Muscle of back (tissue), 11 donors: Measurements from ENCODE around the gene FNDC1. TPM values are rescaled to one million over a fixed set of nuclear protein-coding genes. Genes with fewer than 3 reads are reported as not detected.
"Not testable (repeated sequence)": the region's sequence is repeated elsewhere in the genome, so short reads cannot be mapped to it uniquely, and the experiment has no call there.

Source experiments
- DNase-seq, 3 donors: peaks; one replicate each; pipeline versions ENCODE4 v3.0.0 to v3.0.0-alpha.2; 2013
- polyA plus RNA-seq, 10 donors: library from polyadenylated mRNA; unstranded; fragments of 120-200 nt; gene quantifications; one replicate each; pipeline ENCODE4 v1.2.1, GENCODE V29; 2013; ENCODE audit not compliant: insufficient read length in 10 of 10

The FNDC1 gene
- polyA plus RNA-seq, 10 donors = 160 to 549 (median 280) TPM

- DNase-seq = peak in 1 of 3 donors; percentile 40
Observed at GRCh38 chr6:159254186-159254585, 85.0 kb downstream of the FNDC1 start.

- no peak for DNase-seq
Observed at GRCh38 chr6:159255434-159255951, 86.3 kb downstream of the FNDC1 start.

- DNase-seq = no peak
Observed at GRCh38 chr6:159256128-159256527, 86.9 kb downstream of the FNDC1 start.

GRCh38 chr6:159257846-159258245, 88.6 kb downstream of the FNDC1 start:
- no peak for DNase-seq

- peak in 1 of 3 donors; percentile 72 for DNase-seq
Observed at GRCh38 chr6:159259441-159260125, 90.4 kb downstream of the FNDC1 start.

- DNase-seq = peak in 1 of 3 donors; percentile 52
Observed at GRCh38 chr6:159260208-159260607, 91.0 kb downstream of the FNDC1 start.

- peak in 1 of 3 donors; percentile 45 for DNase-seq
Observed at GRCh38 chr6:159261995-159262394, 92.8 kb downstream of the FNDC1 start.

GRCh38 chr6:159262586-159262985, 93.4 kb downstream of the FNDC1 start:
- DNase-seq = no peak

GRCh38 chr6:159267165-159267564, 98.0 kb downstream of the FNDC1 start:
- DNase-seq = peak in 1 of 3 donors; percentile 63

- no peak for DNase-seq
Observed at GRCh38 chr6:159268511-159268910, 99.3 kb downstream of the FNDC1 start.

GRCh38 chr6:159271257-159271656, 102.1 kb downstream of the FNDC1 start:
- DNase-seq = no peak

GRCh38 chr6:159278626-159279025, 109.4 kb downstream of the FNDC1 start:
- no peak for DNase-seq

- DNase-seq = peak in 1 of 3 donors; percentile 56
Observed at GRCh38 chr6:159279790-159280277, 110.6 kb downstream of the FNDC1 start.

GRCh38 chr6:159282421-159282820, 113.2 kb downstream of the FNDC1 start:
- peak in 2 of 3 donors; percentile 57 to 79 for DNase-seq

- DNase-seq = not testable (repeated sequence)
Observed at GRCh38 chr6:159284661-159285060, 115.5 kb downstream of the FNDC1 start.

GRCh38 chr6:159298840-159299239, 129.6 kb downstream of the FNDC1 start:
- DNase-seq = no peak

- no peak for DNase-seq
Observed at GRCh38 chr6:159299566-159299965, 130.4 kb downstream of the FNDC1 start.

- no peak for DNase-seq
Observed at GRCh38 chr6:159301277-159301676, 132.1 kb downstream of the FNDC1 start.

GRCh38 chr6:159301810-159302593, 132.8 kb downstream of the FNDC1 start:
- no peak for DNase-seq

GRCh38 chr6:159302594-159302992, 133.4 kb downstream of the FNDC1 start:
- no peak for DNase-seq

- no peak for DNase-seq
Observed at GRCh38 chr6:159303159-159303558, 134.0 kb downstream of the FNDC1 start.

- DNase-seq = no peak
Observed at GRCh38 chr6:159303784-159304183, 134.6 kb downstream of the FNDC1 start.

- no peak for DNase-seq
Observed at GRCh38 chr6:159304641-159305040, 135.4 kb downstream of the FNDC1 start.
